Measurements from ENCODE around the gene SLC35F2.

DNA sequence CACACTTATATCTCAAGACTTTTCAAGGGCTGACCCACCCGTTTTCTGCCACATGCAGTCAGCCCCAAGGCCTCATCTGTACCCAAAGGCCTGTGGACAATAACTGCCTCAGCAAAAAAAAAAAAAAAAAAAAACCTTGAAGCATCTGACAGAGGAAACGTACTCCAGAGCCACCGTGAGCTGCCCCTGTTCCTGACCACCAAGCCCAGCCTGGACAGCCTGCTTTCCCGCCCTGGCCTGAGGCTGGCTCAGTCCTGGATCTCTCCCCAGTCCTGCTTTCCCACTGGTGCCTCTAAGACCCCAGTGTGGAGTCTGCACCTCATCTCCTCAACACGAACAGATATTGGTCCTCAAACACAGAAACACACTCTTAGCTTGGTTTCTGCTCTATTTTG is 66.5 kb downstream of the SLC35F2 start:
- TF ChIP-seq CTCF (IDR thresholded peaks at IDR 0.05) (no peak), ZFX (IDR thresholded peaks at IDR 0.05; ENCODE audit: borderline replicate concordance) (no peak)

Data from 22Rv1 (cell line).